ENCODE data around the gene C18orf54.
"Not testable (repeated sequence)": the region's sequence is repeated elsewhere in the genome, so short reads cannot be mapped to it uniquely, and the experiment has no call there.

The C18orf54 gene

DNA sequence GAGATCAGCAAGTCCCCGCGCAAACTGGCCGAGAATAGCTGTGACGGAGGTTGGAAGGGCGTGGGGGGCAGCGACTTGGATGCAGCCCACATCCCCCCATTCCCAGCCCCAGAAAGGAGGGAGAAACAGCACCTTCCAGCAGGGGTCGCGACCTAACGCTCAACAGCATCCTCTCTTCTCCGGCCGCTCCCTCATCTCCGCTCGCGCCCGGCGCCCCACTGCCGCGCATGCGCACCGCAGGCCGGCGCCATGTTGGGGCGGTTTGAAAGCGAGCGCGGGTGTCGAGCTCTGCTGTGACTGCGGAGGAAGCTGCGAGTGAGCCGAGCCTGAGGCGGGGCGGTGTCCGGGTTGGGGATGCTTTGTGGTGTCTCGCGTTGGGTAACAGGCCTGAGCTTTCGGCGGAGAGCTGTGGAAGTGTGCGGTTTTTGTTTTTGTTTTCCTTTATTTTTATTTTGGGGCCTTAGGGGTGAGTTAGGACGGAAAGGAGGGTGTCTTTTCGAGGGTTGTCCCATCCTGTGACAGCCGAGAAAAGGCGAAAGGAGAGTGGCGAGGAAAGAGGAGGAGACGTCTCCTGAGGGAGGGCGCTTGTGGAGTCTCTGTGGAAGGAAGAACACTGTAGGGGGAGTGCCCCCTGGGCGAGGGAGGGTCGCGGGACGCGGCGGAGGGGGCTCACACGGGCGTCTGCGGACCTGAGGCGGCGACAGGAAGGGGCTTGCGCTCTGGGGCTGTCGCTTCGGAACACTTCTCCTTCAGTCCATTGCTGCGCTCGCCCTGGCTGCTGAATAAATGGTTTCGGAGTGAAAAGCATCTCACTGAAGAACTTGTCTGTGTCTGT, at the start of gene C18orf54, which contains the start of gene STARD6:
Gene C18orf54, plus strand, starts transcription at position 247 of the 835 bp plus-strand sequence. CDS start 2,667 bp downstream, outside the sequence.
Gene STARD6, minus strand, starts transcription at position 199 of the 835 bp plus-strand sequence. CDS start 3,285 bp downstream, outside the sequence.
- peak; percentile 94 for DNase-seq (ENCODE audit: low spot score)

DNA sequence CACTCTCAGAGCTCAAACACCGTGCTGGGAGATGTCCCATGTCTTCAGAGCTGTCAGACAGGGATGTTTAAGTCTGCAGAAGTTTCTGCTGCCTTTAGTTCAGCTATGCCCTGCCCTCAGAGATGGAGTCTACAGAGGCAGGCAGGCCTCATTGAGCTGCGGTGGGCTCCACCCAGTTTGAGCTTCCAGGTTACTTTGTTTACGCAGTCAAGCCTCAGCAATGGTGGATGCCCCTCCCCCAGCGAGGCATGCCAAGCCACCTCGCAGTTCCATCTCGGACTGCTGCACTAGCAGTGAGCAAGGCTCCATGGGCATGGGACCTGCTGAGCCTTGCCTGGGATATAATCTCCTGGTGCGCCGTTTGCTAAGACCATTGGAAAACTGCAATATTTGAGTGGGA, 48.1 kb upstream of the C18orf54 start:
- DNase-seq (ENCODE audit: low spot score), result not testable (repeated sequence)

DNA sequence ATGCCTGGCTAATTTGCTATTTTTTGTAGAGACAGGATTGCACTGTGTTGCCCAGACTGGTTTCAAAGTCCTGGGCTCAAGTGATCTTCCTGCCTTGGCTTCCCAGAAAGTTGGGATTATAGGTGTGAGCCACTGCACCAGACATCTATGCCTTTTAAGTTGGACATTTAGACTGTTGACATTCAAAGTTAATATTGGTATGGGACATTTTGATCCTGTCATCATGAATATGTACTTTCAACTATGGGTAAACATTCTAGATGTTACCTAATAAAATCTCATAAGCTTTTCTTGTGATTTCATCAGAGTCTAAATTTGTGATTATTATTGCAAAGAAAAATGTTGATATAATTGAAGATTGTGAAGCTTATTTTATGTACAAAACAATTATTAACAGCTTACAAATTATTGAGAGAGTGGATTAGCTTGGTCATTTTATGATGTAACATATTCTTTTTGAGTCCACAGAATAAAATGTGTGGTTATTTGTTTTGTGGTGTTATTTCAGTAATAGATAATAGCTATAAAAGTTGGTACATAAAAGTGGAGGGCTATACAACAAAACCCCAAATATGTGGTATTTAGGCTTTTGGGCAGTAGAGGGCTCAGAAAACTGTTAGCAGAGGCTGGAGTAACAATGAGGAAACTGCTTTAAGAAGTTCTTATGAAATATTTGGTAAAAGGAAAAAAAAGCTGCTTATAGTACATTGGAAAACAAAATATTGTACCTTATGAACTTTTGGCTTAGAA, 41.5 kb upstream of the C18orf54 start:
- no peak for DNase-seq (ENCODE audit: low spot score)

DNA sequence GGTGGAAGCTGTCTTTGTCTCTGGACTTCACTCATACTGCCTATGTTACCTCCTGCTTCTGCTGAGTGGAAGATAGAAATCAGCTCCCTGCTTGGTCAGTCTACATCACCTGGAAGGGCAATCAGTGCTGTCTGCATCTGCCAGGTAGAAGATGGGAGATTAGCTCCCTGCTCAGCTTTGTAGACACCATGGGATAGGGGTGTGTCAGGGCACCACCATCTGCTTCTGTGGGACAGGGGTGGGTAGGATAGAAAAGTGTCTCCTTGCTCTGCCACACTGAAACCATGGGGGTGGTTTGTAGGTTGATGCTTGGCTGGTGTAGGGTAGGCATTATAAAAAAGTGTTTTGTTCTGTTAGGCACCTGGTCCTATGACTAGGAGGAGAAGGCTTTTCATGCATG, 34.1 kb upstream of the C18orf54 start:
- DNase-seq (ENCODE audit: low spot score), result no peak

GRCh38 chr18:54323970-54324369, 33.7 kb upstream of the C18orf54 start:
- no peak for DNase-seq (ENCODE audit: low spot score)

DNA sequence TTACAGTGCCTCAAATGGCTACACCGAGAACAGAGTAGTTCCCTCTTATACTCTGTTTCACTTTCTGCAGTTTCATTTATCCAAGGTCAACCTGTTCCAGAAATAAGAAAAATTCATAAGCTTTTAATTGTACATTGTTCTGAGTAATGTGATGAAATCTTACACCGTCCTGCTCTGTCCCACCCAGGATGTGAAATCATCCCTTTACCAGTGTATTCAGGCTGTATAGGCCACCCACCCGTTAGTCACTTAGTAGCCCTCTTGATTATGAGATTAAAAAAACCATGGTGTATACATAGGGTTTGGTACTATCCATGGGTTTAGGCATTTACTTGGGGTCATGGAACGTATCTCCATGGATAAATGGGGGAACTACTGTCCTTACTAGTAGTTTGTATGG, 29.9 kb upstream of the C18orf54 start:
- no peak for DNase-seq (ENCODE audit: low spot score)

DNA sequence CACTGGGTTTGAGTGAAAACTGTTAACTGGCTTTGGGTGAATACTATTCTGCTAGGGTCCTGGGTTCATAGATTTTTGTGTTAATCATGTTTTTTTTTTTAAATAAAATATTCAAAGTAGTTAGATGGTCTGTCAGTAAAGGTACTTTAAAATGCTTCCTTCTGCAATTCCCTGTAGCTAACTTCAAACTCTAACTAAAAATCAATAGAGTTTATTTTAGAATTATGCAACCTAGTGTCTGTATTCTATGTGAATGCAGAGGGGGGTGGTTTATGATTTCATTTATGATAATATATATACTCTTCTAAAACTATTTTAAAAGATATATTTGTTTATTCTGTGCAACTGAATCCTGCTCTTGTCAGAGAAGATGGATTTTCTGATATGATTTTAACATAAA, 27.9 kb upstream of the C18orf54 start:
- DNase-seq (ENCODE audit: low spot score), result no peak

- DNase-seq (ENCODE audit: low spot score), result no peak
These were observed 26.7 kb upstream of the C18orf54 start for GRCh38 chr18:54330768-54331548.

DNA sequence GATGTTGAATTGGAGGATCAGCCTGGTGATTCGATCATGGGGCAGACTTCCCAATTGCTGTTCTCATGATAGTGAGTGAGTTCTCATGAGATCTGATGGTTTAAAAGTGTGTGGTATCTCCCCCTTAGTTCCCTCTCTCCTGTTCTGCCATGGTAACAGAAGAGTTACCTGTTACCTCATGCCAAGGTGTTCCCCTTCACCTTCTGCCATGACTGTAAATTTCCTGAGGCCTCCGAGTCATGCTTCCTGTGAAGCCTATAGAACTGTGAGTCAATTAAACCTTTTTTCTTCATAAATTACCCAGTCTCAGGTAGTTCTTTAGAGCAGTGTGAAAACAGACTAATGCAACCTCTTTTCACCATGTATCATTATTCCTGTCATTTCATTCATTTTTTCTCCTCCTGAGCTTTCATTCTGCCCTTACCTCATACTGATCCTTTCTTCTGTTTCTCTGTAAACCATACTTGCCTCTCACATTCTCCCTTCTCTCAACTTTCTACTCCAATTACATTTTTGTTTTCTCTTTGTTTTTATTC, 22.0 kb upstream of the C18orf54 start:
- DNase-seq (ENCODE audit: low spot score), result no peak

DNA sequence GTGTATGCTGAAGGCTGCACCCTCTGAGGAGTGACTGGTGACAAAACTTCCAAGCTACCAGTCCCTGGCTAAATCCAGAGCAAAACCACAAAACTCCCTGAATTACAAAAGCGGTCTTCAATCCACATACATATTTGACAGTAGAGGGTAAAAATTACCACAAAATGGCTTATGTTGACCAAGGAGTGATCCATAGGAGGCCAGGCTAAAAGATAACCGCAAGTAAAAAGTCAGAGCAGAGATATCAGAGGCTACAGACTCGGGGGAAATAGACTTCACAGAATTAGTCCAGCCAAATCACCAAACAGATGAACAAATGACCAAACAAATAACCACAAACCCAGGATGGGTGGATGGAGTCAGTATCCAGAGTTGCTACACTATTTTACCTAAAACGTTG, 19.5 kb upstream of the C18orf54 start:
- DNase-seq (ENCODE audit: low spot score), result no peak

DNA sequence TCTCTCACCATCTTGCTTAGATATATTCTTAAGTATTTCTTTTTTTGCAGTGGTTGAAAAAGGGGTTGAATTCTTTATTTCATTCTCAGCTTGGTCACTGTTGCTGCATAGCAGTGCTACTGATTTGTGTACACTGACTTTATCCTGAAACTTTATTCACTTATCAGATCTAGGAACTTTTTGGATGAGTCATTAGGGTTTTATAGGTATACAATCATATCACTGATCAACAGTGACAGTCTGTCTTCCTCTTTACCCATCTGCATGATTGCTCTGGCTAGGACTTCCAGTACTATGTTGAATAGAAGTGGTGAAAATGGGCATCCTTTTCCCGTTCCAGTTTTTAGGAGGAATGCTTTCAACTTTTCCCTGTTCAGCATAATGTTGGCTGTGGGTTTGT, 6.5 kb upstream of the C18orf54 start:
- DNase-seq (ENCODE audit: low spot score), result no peak

- no peak for DNase-seq (ENCODE audit: low spot score)
These were observed 535 bp upstream of the C18orf54 start for GRCh38 chr18:54357082-54357659.

DNA sequence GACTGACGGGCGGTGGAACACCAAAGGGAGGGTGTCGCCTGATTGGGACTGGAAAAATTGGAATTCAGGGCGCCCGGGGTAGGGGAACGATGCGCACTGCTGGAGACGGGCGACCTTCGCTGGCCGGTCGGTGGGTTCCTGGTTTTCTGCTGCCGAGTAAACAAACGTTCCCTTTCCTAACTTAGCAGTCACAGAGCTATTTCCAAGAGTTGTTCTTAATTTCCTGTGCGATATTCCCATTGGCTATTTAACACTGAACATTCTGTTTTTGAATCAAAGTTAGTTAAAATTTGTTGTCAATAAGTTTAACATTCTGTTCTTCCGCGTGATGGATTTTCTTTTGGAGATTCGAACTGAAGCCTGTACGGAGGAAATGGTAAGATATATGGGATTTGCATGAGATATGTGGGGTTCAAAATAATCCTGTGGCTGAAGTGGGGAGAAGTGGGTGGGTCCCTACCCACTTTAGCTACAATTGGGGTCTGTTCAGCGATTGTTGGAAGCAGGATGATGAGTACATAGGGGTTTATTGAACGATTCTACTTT, 862 bp downstream of the C18orf54 start:
- DNase-seq (ENCODE audit: low spot score), result peak; percentile 26

DNA sequence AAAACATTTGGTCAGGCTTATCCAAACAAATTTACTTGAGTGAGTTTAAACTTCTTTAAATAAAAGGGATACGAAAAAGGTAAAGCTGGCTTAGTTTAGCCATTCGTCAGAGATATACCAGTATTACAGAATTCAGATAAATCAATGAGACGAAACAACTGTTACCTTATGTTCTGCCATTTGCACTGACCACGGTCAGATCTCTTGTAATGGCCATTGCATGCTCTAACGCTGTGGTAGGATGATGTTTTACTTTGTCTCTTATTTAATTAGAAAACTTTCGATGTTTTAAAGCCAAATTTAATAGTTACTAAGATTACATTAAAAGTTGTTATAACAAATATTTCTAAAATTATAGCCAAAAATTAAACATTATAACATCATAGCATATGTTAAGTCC, 1.5 kb downstream of the C18orf54 start:
- peak; percentile 19 for DNase-seq (ENCODE audit: low spot score)

- DNase-seq (ENCODE audit: low spot score), result no peak
These were observed 2.7 kb downstream of the C18orf54 start for GRCh38 chr18:54360406-54360805.

DNA sequence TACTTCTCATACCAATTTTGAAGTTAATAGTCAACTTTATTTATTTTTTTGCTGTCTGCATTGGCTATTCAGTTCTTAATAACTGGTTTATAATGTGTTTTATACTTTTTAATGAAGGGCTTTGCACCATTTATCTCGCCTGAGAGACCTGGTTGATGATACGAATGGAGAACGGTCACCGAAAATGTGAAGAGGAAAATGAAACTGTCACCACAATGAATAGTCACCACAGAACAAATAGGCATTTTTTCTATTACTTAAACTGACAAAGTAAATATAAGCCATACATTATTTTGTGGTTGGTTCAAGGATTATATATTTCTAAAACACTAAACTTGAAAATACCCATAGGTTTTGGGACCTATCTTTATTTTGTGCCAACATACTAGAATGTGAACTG, 20.4 kb downstream of the C18orf54 start:
- no peak for DNase-seq (ENCODE audit: low spot score)

DNA sequence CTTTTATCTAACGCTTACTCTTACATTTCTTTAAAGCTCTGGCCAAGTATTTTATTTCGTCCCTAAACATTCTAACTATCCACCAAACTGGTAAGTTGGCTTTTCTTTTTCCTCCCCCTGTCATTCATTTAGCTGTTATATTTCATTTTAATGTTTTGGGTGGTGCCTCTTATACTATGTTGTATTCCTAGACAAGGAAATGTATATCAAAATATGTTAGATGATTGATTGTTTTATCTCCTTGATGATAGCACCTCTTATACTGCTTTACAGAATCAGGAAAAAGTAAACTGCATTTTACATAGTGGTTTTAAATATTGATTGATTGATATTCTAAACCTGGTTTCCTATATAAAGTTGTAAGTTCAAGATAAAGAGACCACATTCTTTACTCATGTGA, 23.9 kb downstream of the C18orf54 start:
- no peak for DNase-seq (ENCODE audit: low spot score)

DNA sequence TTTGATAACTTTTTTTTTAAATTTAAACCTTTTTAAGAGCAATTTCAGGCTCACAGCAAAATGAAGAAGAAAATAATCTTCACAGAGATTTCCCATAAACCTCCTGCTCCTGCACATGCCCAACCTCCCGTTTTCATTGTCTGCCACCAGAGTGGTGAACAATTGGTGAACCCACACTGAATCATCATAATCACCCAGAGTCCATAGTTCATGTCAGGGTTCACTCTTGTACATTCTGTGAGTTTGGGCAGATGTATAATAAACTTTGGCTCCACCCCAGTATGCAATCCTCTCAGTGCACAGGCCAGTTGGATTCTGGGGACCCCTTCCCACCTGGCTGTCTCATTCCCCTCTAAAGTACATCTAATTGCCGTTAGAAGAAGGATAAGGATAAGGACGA, 24.4 kb downstream of the C18orf54 start:
- DNase-seq (ENCODE audit: low spot score), result no peak

GRCh38 chr18:54382733-54383252, 25.1 kb downstream of the C18orf54 start:
- DNase-seq (ENCODE audit: low spot score), result no peak

GRCh38 chr18:54386043-54386442, 28.3 kb downstream of the C18orf54 start:
- no peak for DNase-seq (ENCODE audit: low spot score)

All from hepatic stellate cell (primary cell).